H1 (cell line): ENCODE data around the gene PARD6A. TPM values are rescaled to one million over a fixed set of nuclear protein-coding genes. Genes with fewer than 3 reads are reported as not detected.

Experiments
- E2F6 ChIP-seq: IDR thresholded peaks from 2 replicates; pipeline ENCODE4 v1.6.1; 2012; ENCODE audit warnings: inconsistent platforms
- EGR1 ChIP-seq: IDR thresholded peaks from 2 replicates; pipeline ENCODE4 v1.6.1; 2011; ENCODE audit warnings: low read depth, low read length, borderline replicate concordance
- KDM5A ChIP-seq: fragments of 200-600 bp; IDR thresholded peaks from 2 replicates; pipeline ENCODE4 v1.7.1; 2012; ENCODE audit warnings: mild to moderate bottlenecking, low read length, inconsistent platforms, mixed read lengths
- POLR2A ChIP-seq, 2 experiments: IDR thresholded peaks; 1 replicate in 1 of 2; 2 replicates in 1 of 2; pipeline ENCODE4 v1.6.1; 2011; ENCODE audit warnings: low read depth in 2 of 2, low read length in 2 of 2, mild to moderate bottlenecking in 2 of 2; ENCODE audit errors: control extremely low read depth in 1 of 2
- RNF2 ChIP-seq: fragments of 200-900, 300-1000 bp; sonication (generic); IDR thresholded peaks from 2 replicates; pipeline ENCODE4 v1.7.1; 2016; ENCODE audit warnings: borderline replicate concordance, low read depth, mild to moderate bottlenecking, antibody characterized with exemption, low read length; ENCODE audit not compliant: poor library complexity, severe bottlenecking; ENCODE audit errors: missing control alignments
- TCF12 ChIP-seq: IDR thresholded peaks from 2 replicates; pipeline ENCODE4 v1.6.1; 2011; ENCODE audit warnings: low read depth, mild to moderate bottlenecking, low read length
- polyA plus RNA-seq, 7 experiments: library from polyadenylated mRNA; depleted of rRNA in 3 of 7; stranded (reverse) in 5 of 7; unstranded in 2 of 7; fragments of >200 nt in 5 of 7; fragments of 200-250 nt in 2 of 7; gene quantifications; 1 replicate in 5 of 7; 2 replicates in 1 of 7; 4 replicates in 1 of 7; pipeline versions ENCODE4 v1.2.1 to v1.2.3, GENCODE V29; 2011 to 2013; ENCODE audit warnings: missing spikeins in 2 of 7, mixed read lengths in 2 of 7
- total RNA-seq: library from RNA; stranded (reverse); fragmentation: NEBNext Ultra II Directional; extraction: Animal tissue kit (Norgen Biotek cat#: 25700); gene quantifications from 2 replicates; pipeline ENCODE4 v1.2.1, GENCODE V29; 2021
- TF ChIP-seq, protein P1 (sequence below): fragments of 300-600 bp; sonication (generic); IDR thresholded peaks from 2 replicates; pipeline ENCODE4 v1.7.1; 2012; ENCODE audit warnings: low read length, moderate library complexity, mild to moderate bottlenecking, inconsistent platforms; ENCODE audit not compliant: insufficient replicate concordance

PARD6A gene
- total and polyA plus RNA-seq, 2 of the 8 experiments (the other 6 are each of a cell fraction or from before 2014, with no cell fraction given), result 15.1 to 21.8 TPM

GRCh38 chr16:67664258-67664657, 3.5 kb downstream of the PARD6A start (continued):
- TF ChIP-seq, protein P1, sequence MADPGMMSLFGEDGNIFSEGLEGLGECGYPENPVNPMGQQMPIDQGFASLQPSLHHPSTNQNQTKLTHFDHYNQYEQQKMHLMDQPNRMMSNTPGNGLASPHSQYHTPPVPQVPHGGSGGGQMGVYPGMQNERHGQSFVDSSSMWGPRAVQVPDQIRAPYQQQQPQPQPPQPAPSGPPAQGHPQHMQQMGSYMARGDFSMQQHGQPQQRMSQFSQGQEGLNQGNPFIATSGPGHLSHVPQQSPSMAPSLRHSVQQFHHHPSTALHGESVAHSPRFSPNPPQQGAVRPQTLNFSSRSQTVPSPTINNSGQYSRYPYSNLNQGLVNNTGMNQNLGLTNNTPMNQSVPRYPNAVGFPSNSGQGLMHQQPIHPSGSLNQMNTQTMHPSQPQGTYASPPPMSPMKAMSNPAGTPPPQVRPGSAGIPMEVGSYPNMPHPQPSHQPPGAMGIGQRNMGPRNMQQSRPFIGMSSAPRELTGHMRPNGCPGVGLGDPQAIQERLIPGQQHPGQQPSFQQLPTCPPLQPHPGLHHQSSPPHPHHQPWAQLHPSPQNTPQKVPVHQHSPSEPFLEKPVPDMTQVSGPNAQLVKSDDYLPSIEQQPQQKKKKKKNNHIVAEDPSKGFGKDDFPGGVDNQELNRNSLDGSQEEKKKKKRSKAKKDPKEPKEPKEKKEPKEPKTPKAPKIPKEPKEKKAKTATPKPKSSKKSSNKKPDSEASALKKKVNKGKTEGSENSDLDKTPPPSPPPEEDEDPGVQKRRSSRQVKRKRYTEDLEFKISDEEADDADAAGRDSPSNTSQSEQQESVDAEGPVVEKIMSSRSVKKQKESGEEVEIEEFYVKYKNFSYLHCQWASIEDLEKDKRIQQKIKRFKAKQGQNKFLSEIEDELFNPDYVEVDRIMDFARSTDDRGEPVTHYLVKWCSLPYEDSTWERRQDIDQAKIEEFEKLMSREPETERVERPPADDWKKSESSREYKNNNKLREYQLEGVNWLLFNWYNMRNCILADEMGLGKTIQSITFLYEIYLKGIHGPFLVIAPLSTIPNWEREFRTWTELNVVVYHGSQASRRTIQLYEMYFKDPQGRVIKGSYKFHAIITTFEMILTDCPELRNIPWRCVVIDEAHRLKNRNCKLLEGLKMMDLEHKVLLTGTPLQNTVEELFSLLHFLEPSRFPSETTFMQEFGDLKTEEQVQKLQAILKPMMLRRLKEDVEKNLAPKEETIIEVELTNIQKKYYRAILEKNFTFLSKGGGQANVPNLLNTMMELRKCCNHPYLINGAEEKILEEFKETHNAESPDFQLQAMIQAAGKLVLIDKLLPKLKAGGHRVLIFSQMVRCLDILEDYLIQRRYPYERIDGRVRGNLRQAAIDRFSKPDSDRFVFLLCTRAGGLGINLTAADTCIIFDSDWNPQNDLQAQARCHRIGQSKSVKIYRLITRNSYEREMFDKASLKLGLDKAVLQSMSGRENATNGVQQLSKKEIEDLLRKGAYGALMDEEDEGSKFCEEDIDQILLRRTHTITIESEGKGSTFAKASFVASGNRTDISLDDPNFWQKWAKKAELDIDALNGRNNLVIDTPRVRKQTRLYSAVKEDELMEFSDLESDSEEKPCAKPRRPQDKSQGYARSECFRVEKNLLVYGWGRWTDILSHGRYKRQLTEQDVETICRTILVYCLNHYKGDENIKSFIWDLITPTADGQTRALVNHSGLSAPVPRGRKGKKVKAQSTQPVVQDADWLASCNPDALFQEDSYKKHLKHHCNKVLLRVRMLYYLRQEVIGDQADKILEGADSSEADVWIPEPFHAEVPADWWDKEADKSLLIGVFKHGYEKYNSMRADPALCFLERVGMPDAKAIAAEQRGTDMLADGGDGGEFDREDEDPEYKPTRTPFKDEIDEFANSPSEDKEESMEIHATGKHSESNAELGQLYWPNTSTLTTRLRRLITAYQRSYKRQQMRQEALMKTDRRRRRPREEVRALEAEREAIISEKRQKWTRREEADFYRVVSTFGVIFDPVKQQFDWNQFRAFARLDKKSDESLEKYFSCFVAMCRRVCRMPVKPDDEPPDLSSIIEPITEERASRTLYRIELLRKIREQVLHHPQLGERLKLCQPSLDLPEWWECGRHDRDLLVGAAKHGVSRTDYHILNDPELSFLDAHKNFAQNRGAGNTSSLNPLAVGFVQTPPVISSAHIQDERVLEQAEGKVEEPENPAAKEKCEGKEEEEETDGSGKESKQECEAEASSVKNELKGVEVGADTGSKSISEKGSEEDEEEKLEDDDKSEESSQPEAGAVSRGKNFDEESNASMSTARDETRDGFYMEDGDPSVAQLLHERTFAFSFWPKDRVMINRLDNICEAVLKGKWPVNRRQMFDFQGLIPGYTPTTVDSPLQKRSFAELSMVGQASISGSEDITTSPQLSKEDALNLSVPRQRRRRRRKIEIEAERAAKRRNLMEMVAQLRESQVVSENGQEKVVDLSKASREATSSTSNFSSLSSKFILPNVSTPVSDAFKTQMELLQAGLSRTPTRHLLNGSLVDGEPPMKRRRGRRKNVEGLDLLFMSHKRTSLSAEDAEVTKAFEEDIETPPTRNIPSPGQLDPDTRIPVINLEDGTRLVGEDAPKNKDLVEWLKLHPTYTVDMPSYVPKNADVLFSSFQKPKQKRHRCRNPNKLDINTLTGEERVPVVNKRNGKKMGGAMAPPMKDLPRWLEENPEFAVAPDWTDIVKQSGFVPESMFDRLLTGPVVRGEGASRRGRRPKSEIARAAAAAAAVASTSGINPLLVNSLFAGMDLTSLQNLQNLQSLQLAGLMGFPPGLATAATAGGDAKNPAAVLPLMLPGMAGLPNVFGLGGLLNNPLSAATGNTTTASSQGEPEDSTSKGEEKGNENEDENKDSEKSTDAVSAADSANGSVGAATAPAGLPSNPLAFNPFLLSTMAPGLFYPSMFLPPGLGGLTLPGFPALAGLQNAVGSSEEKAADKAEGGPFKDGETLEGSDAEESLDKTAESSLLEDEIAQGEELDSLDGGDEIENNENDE, result no peak
- TF ChIP-seq TCF12 (no peak), E2F6 (no peak), RNF2 (no peak), KDM5A (no peak), POLR2A (IDR thresholded peaks at IDR 0.05; ENCODE audit: control extremely low read depth in 1 of 2, low read depth in 2 of 2, low read length in 2 of 2) (no peak), EGR1 (no peak)
